Subcutaneous abdominal adipose tissue (tissue), 5 donors: ENCODE measurements around the gene ABTB2.

Source experiments
- H3K27ac ChIP-seq: one replicate; pipeline ENCODE4 v1.7.0; 2013; ENCODE audit warnings: low read depth, mild to moderate bottlenecking, inconsistent platforms, low read length, moderate library complexity
- H3K27me3 ChIP-seq, 5 donors: one replicate each; pipeline ENCODE4 v1.7.0; 2013; ENCODE audit warnings: low read length in 5 of 5, inconsistent platforms in 1 of 5; ENCODE audit not compliant: control insufficient read depth in 5 of 5, insufficient read depth in 4 of 5
- H3K36me3 ChIP-seq, 5 donors: one replicate each; pipeline ENCODE4 v1.7.0; 2013; ENCODE audit warnings: low read length in 5 of 5; ENCODE audit not compliant: control insufficient read depth in 5 of 5, insufficient read depth in 5 of 5
- H3K4me1 ChIP-seq, 5 donors: one replicate each; pipeline ENCODE4 v1.7.0; 2013; ENCODE audit warnings: low read length in 5 of 5, mild to moderate bottlenecking in 3 of 5, moderate library complexity in 1 of 5; ENCODE audit not compliant: control insufficient read depth in 5 of 5, insufficient read depth in 5 of 5
- H3K4me3 ChIP-seq, 5 donors: one replicate each; pipeline ENCODE4 v1.7.0; 2013; ENCODE audit warnings: low read length in 5 of 5, low read depth in 1 of 5
- H3K9ac ChIP-seq, 5 donors: one replicate each; pipeline ENCODE4 v1.7.0; 2013; ENCODE audit warnings: low read length in 5 of 5, mild to moderate bottlenecking in 4 of 5, moderate library complexity in 3 of 5
- H3K9me3 ChIP-seq, 5 donors: one replicate each; pipeline ENCODE4 v1.7.0; 2013; ENCODE audit warnings: low read length in 5 of 5; ENCODE audit not compliant: control insufficient read depth in 5 of 5
- donor health status: healthy.
- donor health status: healthy.
- donor health status: healthy.
- donor health status: healthy.
- donor health status: healthy.

Gene ABTB2

GRCh38 chr11:34145847-34146381 is 211.9 kb downstream of the ABTB2 start:
- peaks cover 9 to 98% (median 92%) of the 10 kb centered on the region in 5 donors for H3K36me3 ChIP-seq
- H3K9me3 ChIP-seq = no peaks in the 10 kb centered on the region

GRCh38 chr11:34145073-34145472 is 212.7 kb downstream of the ABTB2 start:
- Histone ChIP-seq H3K4me1 (no peaks in the 10 kb centered on the region), H3K27me3 (no peaks in the 10 kb centered on the region), H3K27ac (no peak overlapping the region), H3K9ac (no peak overlapping the region), H3K4me3 (no peak overlapping the region), H3K36me3 (peaks cover 9 to 99% (median 94%) of the 10 kb centered on the region in 5 donors), H3K9me3 (no peaks in the 10 kb centered on the region)

More at GRCh38 chr11:34145847-34146381, 211.9 kb downstream of the ABTB2 start:
- H3K27me3 ChIP-seq = no peaks in the 10 kb centered on the region
- no peak overlapping the region for H3K9ac ChIP-seq
- no peaks in the 10 kb centered on the region for H3K4me1 ChIP-seq
- H3K4me3 ChIP-seq = no peak overlapping the region
- no peak overlapping the region for H3K27ac ChIP-seq

GRCh38 chr11:34143048-34143447 is 214.8 kb downstream of the ABTB2 start:
- H3K9ac ChIP-seq = no peak overlapping the region
- H3K9me3 ChIP-seq = no peaks in the 10 kb centered on the region
- no peaks in the 10 kb centered on the region for H3K27me3 ChIP-seq
- peaks cover 9 to 99% (median 97%) of the 10 kb centered on the region in 5 donors for H3K36me3 ChIP-seq
- no peak overlapping the region for H3K27ac ChIP-seq
- H3K4me1 ChIP-seq = no peaks in the 10 kb centered on the region
- no peak overlapping the region for H3K4me3 ChIP-seq

- Histone ChIP-seq H3K27ac (no peak overlapping the region), H3K36me3 (peaks cover 15 to 99% (median 95%) of the 10 kb centered on the region in 5 donors), H3K4me1 (no peaks in the 10 kb centered on the region)
These were observed 217.7 kb downstream of the ABTB2 start for GRCh38 chr11:34140149-34140548.

GRCh38 chr11:34139346-34139745 is 218.5 kb downstream of the ABTB2 start:
- no peaks in the 10 kb centered on the region for H3K9me3 ChIP-seq
- no peaks in the 10 kb centered on the region for H3K4me1 ChIP-seq
- peaks cover 14 to 99% (median 95%) of the 10 kb centered on the region in 5 donors for H3K36me3 ChIP-seq
- no peak overlapping the region for H3K9ac ChIP-seq
- H3K27ac ChIP-seq = no peak overlapping the region
- no peaks in the 10 kb centered on the region for H3K27me3 ChIP-seq
- H3K4me3 ChIP-seq = no peak overlapping the region

More at GRCh38 chr11:34140149-34140548, 217.7 kb downstream of the ABTB2 start:
- Histone ChIP-seq H3K9me3 (no peaks in the 10 kb centered on the region), H3K9ac (no peak overlapping the region), H3K27me3 (no peaks in the 10 kb centered on the region), H3K4me3 (no peak overlapping the region)

- no peak overlapping the region for H3K27ac ChIP-seq
- H3K9ac ChIP-seq = no peak overlapping the region
- no peaks in the 10 kb centered on the region for H3K27me3 ChIP-seq
- no peaks in the 10 kb centered on the region for H3K4me1 ChIP-seq
- H3K4me3 ChIP-seq = no peak overlapping the region
- H3K9me3 ChIP-seq = no peaks in the 10 kb centered on the region
- peaks cover 16 to 98% (median 92%) of the 10 kb centered on the region in 5 donors for H3K36me3 ChIP-seq
These were observed 221.4 kb downstream of the ABTB2 start for GRCh38 chr11:34136420-34136819.

GRCh38 chr11:34135439-34135838 is 222.4 kb downstream of the ABTB2 start:
- H3K36me3 ChIP-seq = peaks cover 16 to 98% (median 92%) of the 10 kb centered on the region in 5 donors
- no peak overlapping the region for H3K27ac ChIP-seq
- no peaks in the 10 kb centered on the region for H3K4me1 ChIP-seq
- H3K4me3 ChIP-seq = no peak overlapping the region
- no peaks in the 10 kb centered on the region for H3K27me3 ChIP-seq
- H3K9ac ChIP-seq = no peak overlapping the region
- no peaks in the 10 kb centered on the region for H3K9me3 ChIP-seq

- H3K9me3 ChIP-seq = no peaks in the 10 kb centered on the region
- H3K9ac ChIP-seq = no peak overlapping the region
- peaks cover 16 to 96% (median 90%) of the 10 kb centered on the region in 5 donors for H3K36me3 ChIP-seq
- no peak overlapping the region for H3K27ac ChIP-seq
- no peak overlapping the region for H3K4me3 ChIP-seq
- H3K27me3 ChIP-seq = no peaks in the 10 kb centered on the region
- H3K4me1 ChIP-seq = no peaks in the 10 kb centered on the region
These were observed 223.0 kb downstream of the ABTB2 start for GRCh38 chr11:34134765-34135164.

- Histone ChIP-seq H3K27ac (no peak overlapping the region), H3K27me3 (no peaks in the 10 kb centered on the region)
These were observed 225.4 kb downstream of the ABTB2 start for GRCh38 chr11:34132261-34132965.

GRCh38 chr11:34128824-34129223 is 229.0 kb downstream of the ABTB2 start:
- peaks cover 41 to 93% (median 77%) of the 10 kb centered on the region in 5 donors for H3K36me3 ChIP-seq
- H3K27me3 ChIP-seq = no peaks in the 10 kb centered on the region
- no peaks in the 10 kb centered on the region for H3K4me1 ChIP-seq
- no peaks in the 10 kb centered on the region for H3K9me3 ChIP-seq
- H3K9ac ChIP-seq = no peak overlapping the region
- H3K4me3 ChIP-seq = no peak overlapping the region
- H3K27ac ChIP-seq = no peak overlapping the region

More at GRCh38 chr11:34132261-34132965, 225.4 kb downstream of the ABTB2 start:
- peaks cover 28 to 93% (median 81%) of the 10 kb centered on the region in 5 donors for H3K36me3 ChIP-seq
- H3K4me3 ChIP-seq = no peak overlapping the region
- H3K9ac ChIP-seq = no peak overlapping the region
- no peaks in the 10 kb centered on the region for H3K4me1 ChIP-seq
- H3K9me3 ChIP-seq = no peaks in the 10 kb centered on the region
